ENCODE data around the gene TSTD2.
"Not testable (repeated sequence)": the region's sequence is repeated elsewhere in the genome, so short reads cannot be mapped to it uniquely, and the experiment has no call there.

Gene TSTD2

GRCh38 chr9:97586909-97587308 lies 46.3 kb downstream of the TSTD2 start:
- peak; percentile 15 for DNase-seq (ENCODE audit: low spot score)

- DNase-seq (ENCODE audit: low spot score) = not testable (repeated sequence)
Observed at GRCh38 chr9:97584778-97585177, 48.4 kb downstream of the TSTD2 start.

- not testable (repeated sequence) for DNase-seq (ENCODE audit: low spot score)
Observed at GRCh38 chr9:97581590-97581989, 51.6 kb downstream of the TSTD2 start.

DNA sequence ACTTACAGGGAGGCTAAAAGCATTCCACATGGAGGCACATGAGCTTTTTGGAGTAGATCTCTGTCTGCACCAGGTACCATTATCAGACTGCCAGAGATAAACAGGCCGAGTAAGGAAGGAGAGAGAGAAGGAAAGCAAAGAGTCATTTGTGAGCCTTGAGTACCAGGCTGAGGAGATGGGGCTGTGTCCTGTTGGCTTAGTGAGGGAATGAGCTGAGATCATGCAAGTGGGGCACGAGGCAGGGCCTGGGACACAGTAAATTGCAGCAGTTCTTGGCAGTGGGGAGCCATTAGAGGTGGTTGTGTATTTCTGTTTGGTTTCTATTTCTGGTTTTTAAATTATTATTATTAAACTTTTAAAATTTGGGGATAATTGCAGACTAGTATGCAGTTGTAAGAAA lies 53.3 kb downstream of the TSTD2 start:
- DNase-seq (ENCODE audit: low spot score) = peak; percentile 15

DNA sequence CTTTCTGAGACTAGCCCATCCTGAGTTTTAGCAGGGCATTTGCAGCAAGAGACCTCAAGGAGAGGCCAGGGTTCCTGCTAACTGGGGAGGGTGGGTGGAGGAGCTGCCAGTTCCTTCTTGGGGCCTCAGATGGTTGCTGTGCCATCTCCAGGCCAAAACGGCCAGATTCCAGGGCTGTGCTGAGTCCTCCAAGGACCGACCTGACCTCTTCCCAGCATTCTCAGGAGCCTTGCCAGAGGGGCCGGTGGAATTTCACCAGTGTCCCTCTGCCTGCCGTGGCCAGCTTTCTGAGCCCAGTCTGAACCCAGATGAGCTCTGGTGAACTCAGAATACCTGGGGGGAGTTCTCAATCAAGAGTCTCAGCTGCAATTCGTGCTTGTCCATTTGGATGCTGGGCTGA lies 54.3 kb downstream of the TSTD2 start:
- no peak for DNase-seq (ENCODE audit: low spot score)

GRCh38 chr9:97577051-97577450 lies 56.1 kb downstream of the TSTD2 start:
- peak; percentile 8 for DNase-seq (ENCODE audit: low spot score)

- peak; percentile 11 for DNase-seq (ENCODE audit: low spot score)
Observed at GRCh38 chr9:97575673-97576200, 57.4 kb downstream of the TSTD2 start.

GRCh38 chr9:97574921-97575672 lies 58.1 kb downstream of the TSTD2 start:
- DNase-seq (ENCODE audit: low spot score) = peak; percentile 30

DNA sequence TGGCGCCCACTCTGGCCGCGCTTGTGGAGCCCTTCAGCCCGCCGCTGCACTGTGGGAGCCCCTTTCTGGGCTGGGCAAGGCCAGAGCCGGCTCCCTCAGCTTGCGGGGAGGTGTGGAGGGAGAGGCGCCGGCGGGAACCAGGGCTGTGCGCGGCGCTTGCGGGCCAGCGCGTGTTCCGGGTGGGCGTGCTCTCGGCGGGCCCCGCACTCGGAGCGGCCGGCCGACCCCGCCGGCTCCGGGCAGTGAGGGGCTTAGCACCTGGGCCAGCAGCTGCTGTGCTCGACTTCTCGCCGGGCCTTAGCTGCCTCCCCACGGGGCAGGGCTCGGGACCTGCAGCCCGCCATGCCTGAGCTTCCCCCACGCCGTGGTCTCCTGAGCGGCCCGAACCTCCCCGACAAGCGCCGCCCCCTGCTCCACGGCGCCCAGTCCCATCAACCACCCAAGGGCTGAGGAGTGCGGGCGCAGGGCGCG lies 59.0 kb downstream of the TSTD2 start:
- peak; percentile 30 for DNase-seq (ENCODE audit: low spot score)

DNA sequence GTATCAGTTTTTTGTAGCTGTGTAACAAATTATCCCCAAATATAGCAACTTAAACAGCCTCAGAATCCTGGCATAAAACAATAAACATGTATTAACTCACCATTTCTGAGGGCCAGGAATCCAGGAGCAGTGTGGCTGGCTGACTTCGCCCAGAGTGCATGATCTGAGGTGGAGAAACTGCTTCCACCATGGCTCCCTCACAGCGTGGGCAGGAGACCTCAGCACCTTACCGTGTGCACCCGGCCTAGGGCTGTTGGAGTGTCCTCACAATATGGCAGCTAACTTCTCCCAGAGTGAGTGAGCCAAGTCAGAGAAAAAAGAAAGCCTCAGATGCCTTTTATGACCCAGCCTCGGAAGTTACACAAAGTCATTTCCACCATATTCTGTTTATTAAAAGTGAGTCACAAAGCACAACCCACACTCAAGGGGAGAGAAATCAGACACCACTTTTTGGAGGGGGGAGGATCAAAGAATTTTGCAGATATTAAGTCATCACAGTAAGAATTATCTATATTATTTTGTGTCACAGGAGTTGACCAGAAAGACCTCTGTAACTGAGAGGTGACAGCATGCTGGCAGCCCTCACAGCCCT lies 59.6 kb downstream of the TSTD2 start:
- peak; percentile 14 for DNase-seq (ENCODE audit: low spot score)

DNA sequence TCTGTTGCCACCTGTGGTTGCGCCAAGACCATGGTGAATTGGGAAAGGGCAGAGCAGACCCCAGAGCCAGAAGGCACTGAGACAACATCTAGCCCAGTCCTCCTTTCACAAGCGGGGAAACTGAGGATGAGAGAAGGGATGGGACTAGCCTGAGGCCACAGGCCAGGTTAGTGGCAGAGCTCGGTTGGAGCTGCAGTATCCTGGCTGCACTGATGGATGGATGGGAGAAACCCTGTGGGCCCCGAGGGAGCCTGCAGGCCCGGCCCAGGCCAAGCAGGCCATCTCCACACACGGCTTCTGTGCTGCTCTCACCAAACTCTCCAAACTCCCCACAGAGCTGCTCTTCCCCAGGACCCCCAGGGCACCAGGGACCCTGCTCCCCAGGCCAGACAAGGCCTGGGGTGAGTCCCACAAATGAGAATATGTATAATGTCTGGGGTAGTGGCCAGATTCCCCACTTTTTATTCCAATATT lies 60.2 kb downstream of the TSTD2 start:
- peak; percentile 37 for DNase-seq (ENCODE audit: low spot score)

- DNase-seq (ENCODE audit: low spot score) = peak; percentile 40
Observed at GRCh38 chr9:97572196-97572891, 60.8 kb downstream of the TSTD2 start.

DNA sequence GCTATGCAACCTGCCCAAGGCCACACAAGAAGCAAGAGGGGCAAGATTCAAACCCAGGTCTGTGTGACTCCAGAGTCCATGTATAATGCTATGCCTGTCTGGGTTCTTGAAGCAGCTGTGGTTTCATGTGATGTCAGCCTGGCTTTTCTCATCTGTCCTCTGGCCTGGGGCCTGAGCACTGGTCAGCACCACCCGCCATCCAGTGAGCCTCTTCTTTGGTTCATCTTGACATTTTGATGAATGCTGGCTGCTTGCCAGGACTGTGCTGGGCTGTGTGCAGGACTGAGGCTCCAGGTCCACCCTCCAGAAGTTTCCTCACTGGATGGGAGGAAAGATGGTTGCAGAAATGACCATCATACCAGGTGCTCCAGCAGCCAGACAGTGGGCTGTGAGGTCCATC lies 61.5 kb downstream of the TSTD2 start:
- peak; percentile 60 for DNase-seq (ENCODE audit: low spot score)

DNA sequence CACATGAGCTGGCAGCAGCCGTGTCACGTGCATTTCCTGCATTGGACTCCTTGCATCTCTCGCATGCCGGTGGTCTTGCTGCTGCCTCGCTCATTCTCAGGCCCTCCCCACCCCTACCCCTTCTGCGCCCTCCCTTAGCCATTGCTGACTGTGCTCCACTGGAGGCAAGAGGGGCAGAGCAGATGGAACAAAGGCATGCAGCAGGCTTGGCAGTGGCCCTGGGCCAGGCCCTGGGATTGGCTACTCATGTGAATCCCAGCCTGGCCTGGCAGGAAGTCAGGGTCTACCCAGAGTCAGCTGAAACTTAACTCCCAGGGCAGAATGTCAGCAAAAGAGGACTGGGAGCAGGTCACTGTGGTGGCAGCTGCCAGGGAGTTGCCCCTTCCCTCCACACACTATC lies 62.3 kb downstream of the TSTD2 start:
- DNase-seq (ENCODE audit: low spot score) = peak; percentile 66

- peak; percentile 46 for DNase-seq (ENCODE audit: low spot score)
Observed at GRCh38 chr9:97568461-97569275, 64.5 kb downstream of the TSTD2 start.

- no peak for DNase-seq (ENCODE audit: low spot score)
Observed at GRCh38 chr9:97567894-97568202, 65.3 kb downstream of the TSTD2 start.

GRCh38 chr9:97567182-97567893 lies 65.8 kb downstream of the TSTD2 start:
- DNase-seq (ENCODE audit: low spot score) = peak; percentile 47

DNA sequence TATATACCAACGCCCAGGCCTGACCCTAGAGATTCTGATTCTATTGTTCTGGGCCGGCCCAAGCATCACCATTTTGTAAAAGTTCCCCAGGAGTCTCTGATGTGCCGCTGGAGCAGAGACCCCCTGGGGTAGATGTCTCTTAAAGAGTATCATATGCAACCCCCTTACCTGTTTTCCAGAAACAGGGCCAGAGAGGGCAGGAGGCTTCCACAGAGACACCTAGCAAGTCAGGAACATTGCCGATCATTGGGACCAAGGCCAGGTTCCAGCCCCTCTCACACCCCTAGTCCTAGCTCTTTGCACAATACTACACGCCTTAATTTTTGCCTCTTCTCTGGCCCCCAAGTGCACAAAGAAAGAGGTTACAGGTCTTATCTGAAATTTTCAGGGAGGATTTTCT lies 67.9 kb downstream of the TSTD2 start:
- no peak for DNase-seq (ENCODE audit: low spot score)

GRCh38 chr9:97564291-97565175 lies 68.6 kb downstream of the TSTD2 start:
- DNase-seq (ENCODE audit: low spot score) = peak; percentile 44

GRCh38 chr9:97563458-97564135 lies 69.6 kb downstream of the TSTD2 start:
- DNase-seq (ENCODE audit: low spot score) = peak; percentile 26
